Stimulated activated CD4-positive, alpha-beta T cell treated with anti-CD3 and anti-CD28 coated beads, Interleukin-1b, Interleukin-23, amount 100 ng/mL, for 48 hours (primary cell): ENCODE measurements around the gene C1QA.

ENCODE experiments used
- DNase-seq: peaks from one replicate; pipeline ENCODE4 v3.0.0-alpha.2; 2020

C1QA gene

DNA sequence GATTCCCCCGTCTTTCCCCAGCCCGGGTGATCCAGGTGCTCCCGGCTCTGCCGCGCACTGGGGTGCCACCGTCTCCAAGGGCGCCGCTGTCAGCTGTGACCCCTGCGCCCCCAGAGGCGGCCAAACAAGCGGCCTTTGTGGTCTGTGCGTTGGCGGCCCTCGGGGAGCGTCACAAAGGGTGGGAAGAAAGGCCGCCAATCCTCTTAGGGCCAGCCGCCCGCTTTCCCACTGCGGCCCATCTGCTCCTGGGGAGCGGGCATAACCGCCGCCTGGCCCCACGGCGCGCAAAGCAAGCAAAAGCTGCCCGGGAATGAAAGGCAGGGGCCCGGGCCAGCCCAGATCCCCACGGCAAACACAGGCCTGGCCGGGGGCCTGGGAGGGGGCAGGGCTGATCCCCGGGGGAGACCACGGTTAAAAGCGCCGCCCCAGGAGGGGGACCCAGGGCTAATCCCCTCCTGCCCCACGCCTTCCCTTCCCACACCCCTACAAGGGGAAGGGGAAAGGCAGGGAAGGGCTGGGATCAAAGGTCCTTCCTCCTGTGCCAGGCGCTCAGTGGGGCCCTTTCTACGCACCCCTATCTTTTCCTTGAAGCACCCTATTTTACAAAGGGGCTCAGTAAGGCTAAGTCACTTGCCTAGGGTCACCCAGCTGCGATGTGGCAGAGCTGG lies 40.6 kb downstream of the C1QA start:
- DNase-seq: no peak

DNA sequence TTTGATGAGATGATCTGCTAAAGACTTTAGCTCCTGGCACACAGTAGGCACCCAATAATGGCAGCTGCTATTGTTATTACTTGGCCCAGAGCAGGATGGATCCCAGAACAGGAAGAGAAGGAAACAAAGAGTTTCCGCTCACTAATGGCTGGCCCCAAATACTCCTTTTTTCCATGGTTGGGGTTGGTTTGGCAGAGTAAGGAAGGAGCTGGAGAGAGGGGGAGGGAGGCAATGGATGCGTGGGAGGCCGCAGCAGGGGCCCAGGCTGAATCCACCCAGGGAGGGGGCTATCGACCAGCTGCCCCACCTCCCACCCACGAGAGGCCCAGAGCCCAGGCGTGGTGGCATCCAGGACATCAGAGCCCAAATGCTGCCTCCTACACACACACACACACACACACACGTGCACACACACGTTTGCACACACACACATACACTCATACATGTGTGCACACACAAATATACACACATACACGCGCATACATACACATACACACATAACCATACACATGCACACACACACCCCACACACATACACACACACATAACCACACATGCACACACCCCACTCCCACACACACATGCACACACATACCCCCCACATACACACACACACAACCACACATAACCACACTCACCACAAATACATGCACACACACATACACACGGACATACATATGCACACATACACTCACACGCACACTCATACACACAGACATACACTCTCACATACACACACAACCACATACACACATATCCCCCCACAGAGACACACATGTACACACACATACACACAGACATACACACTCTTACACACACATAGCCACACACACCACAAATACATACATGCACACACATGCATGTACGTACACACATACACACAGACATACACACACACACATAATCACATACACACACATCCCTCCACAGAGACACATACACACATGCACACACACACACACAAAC lies 41.8 kb downstream of the C1QA start:
- no peak for DNase-seq

DNA sequence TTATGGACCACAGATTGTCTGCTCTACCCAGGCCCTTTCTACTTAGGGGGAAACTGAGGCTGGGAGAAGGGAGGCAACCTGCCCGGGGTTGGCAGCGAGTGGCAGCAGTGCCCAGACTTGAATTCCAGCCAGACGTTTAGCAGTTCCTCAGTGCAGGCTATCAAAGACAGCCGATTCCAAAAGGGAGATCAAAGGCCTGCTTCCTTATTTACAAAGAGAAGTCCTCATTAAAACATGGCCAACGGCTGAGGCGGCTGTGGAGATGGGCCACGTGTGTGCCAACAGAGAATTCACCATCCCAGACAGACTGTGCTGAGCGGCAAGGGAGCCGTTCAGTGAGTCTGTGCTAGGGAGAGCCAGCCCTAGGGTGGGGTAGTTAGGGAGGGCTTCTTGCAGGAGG lies 44.3 kb downstream of the C1QA start:
- DNase-seq: no peak

DNA sequence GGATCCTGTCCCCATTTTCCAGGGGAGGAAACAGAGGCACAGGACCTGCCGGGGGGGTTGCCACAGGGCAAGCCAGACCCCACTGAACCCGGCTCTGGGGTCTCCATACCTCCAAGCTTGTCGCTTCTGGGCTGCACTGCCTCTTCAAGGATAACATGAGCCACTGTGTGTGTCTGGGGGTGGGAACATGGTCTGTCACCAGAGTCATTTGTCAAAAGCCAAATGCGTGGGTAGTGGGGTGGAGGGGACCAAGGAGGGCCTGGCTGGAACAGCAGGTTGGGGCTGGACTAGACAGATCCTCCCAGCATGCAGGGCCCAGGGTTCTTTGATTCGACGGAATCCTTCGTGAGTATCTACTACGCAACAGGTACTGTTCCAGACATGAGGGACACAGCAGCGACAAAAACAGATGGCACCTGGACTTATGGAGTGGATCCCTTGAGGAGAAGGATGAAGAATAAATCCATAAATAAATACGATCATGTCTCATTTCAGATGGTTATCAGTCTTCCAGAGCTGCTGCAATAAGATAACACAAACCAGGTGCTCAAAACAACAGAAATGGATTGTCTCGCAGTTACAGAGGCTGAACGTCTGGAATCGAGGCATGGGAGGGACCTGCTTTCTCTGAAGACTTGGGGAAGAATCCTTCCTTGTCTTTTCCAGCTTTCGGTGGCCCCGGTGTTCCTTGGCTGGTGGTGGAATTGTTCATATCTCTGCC lies 45.3 kb downstream of the C1QA start:
- no peak for DNase-seq

DNA sequence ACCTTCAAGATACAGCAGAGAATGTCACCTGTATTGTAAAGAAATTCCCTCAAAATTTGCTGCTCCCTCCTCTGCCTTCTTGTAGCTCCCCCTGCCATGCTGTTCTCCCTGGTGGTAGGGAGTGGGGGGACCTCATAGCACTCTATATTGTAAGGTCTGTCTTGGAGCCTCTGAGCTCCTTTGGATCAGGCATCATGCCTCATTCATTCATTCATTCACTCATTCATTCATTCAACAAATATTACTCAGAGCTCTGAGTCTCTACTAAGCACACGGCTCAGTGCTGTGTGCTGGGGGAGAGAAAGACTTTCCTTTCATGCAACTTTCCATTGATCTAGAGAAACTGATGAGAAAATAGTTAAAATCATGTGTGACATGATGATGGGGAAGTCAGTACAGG lies 47.1 kb downstream of the C1QA start:
- DNase-seq: no peak

DNA sequence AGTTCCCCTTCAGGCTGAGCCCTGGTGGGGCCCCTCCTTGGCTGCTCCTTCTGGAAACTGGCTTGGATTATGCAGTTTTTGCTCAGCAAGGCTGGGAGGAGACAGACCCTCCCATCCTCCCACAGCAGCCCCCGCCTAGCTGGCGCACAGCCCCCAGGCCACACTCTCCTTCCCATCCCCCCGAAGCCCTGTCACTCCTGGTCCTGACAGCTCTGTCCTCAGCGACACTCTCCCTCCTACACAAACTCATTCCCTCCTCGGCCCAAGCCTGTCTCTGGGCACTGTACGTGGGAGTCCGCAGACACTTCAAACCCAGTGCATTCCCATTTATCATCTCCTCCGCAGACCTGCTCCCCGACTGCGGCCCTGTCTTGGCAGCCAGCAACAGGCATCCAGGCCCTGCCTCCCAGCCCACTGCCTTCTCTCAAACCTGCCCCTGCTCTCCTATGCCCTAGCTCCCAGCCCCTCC lies 49.2 kb downstream of the C1QA start:
- DNase-seq: no peak

DNA sequence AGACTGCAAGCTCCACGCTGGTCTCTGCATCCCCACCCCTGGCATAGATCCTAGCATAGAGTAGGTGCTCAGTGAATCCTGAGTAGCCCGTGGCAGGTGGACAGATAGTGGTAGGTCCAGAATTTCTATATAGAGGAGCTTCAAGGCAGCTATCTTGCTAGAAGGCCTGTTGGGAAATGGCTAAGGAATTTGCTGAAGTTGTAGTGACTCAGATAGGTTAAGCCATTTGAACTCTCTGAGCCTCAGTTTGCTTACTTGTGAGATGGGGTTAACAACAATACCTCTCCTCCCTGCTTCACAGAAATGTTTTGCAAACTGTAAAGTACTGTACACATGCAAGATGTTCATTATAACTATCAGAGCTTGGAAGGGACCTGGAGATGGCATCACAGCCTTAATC lies 50.8 kb downstream of the C1QA start:
- no peak for DNase-seq

DNA sequence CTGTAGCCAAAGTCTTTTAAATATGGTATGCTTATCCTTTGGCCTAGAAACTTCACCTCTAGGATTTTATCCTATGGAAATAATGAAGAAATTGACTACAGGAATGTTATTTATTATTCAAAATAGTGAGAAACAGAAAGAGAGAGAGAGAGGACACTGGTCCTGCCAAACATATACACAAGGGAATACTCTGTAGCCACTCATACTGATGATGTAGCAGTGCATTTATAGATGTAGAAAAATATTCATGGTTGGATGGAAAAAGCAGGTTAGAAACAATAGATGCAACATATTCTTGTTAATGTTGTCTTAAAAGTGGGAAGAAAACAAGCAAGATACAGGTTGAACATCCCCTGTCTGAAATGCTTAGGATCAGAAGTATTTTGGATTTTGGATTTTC lies 52.0 kb downstream of the C1QA start:
- DNase-seq: no peak
